Neural cell (in vitro differentiated cells): ENCODE data around the gene NME8.

Experiments
- CTCF ChIP-seq: fragments of 450-650 bp; IDR thresholded peaks from 2 replicates; pipeline ENCODE4 v1.5.1; 2014; ENCODE audit warnings: antibody characterized with exemption, mild to moderate bottlenecking, moderate library complexity; ENCODE audit not compliant: poor library complexity, severe bottlenecking
- EP300 ChIP-seq: fragments of 450-650 bp; conservative IDR thresholded peaks from 2 replicates; pipeline ENCODE4 v1.6.1; 2014; ENCODE audit warnings: antibody characterized with exemption, mild to moderate bottlenecking, moderate library complexity; ENCODE audit not compliant: poor library complexity, severe bottlenecking
- REST ChIP-seq: IDR thresholded peaks from 2 replicates; pipeline ENCODE4 v1.6.1; 2012; ENCODE audit warnings: borderline replicate concordance
- SMC3 ChIP-seq: fragments of 450-650 bp; conservative IDR thresholded peaks from 2 replicates; pipeline ENCODE4 v1.6.1; 2014; ENCODE audit warnings: antibody characterized with exemption, mild to moderate bottlenecking, moderate library complexity; ENCODE audit not compliant: poor library complexity

GRCh38 chr7:37943905-37944736, 95.7 kb downstream of the NME8 start:
- no peak for TF ChIP-seq CTCF
- no peak for TF ChIP-seq REST
- TF ChIP-seq EP300 = no peak
- no peak for TF ChIP-seq SMC3
